Endothelial cell of umbilical vein (primary cell): ENCODE measurements around the gene MYH16. TPM values are rescaled to one million over a fixed set of nuclear protein-coding genes. Genes with fewer than 3 reads are reported as not detected.
"Not testable (repeated sequence)": the region's sequence is repeated elsewhere in the genome, so short reads cannot be mapped to it uniquely, and the experiment has no call there.

Experiments used
- BruUV-seq: library from RNA; stranded (reverse); fragments of 400-500 nt; replicated peaks from 2 replicates; lab custom pipeline; 2021; lab: Mats Ljungman, UMichigan
- CTCF ChIA-PET: fragments of 300-600, 350-600 bp; sonication (Branson Sonifier 250); formaldehyde crosslinking; loops from one replicate; lab custom pipeline; 2021; ENCODE audit warnings: antibody characterized with exemption, inconsistent platforms; lab: Charles Lee
- POLR2A ChIA-PET: fragments of 300-600, 350-600 bp; sonication (Branson Sonifier 250); formaldehyde crosslinking; loops from one replicate; lab custom pipeline; 2021; ENCODE audit warnings: antibody characterized with exemption, inconsistent platforms; lab: Charles Lee
- DNase-seq: peaks from one replicate; pipeline ENCODE4 v3.0.0-alpha.2; 2011; ENCODE audit warnings: low read depth, low spot score
- FAIRE-seq: peaks from 2 replicates; lab custom pipeline; 2011; peaks lifted over from hg19 to GRCh38; lab: Jason Lieb, UNC
- H2AFZ ChIP-seq: 2 replicates; pipeline ENCODE4 v1.6.0; 2012; ENCODE audit warnings: low read depth, low read length, control low read depth, inconsistent platforms
- H3K27ac ChIP-seq: 2 replicates; pipeline ENCODE4 v1.5.1; 2011; ENCODE audit warnings: low read depth, mild to moderate bottlenecking, control low read depth, low read length, moderate library complexity; ENCODE audit not compliant: insufficient read depth
- H3K27me3 ChIP-seq, 2 experiments: 2 replicates each; pipeline versions ENCODE4 v1.6.0 to v1.6.1; 2011; ENCODE audit warnings: low read length in 2 of 2, mixed read lengths in 1 of 2; ENCODE audit not compliant: control insufficient read depth in 2 of 2, insufficient read depth in 2 of 2
- H3K36me3 ChIP-seq, 2 experiments: 2 replicates in 1 of 2; 3 replicates in 1 of 2; pipeline ENCODE4 v1.5.1; 2011; ENCODE audit warnings: low read length in 2 of 2, mild to moderate bottlenecking in 1 of 2, moderate library complexity in 1 of 2; ENCODE audit not compliant: control insufficient read depth in 2 of 2, insufficient read depth in 2 of 2; ENCODE audit errors: extremely low read depth in 1 of 2
- H3K4me1 ChIP-seq: 3 replicates; pipeline ENCODE4 v1.5.1; 2011; ENCODE audit warnings: mild to moderate bottlenecking, low read length; ENCODE audit not compliant: control insufficient read depth, insufficient read depth; ENCODE audit errors: extremely low read depth
- H3K4me2 ChIP-seq: 2 replicates; pipeline ENCODE4 v1.6.1; 2011; ENCODE audit warnings: low read length, control low read depth, mixed read lengths; ENCODE audit not compliant: insufficient read depth
- H3K4me3 ChIP-seq, 3 experiments: fragments of 200-600 bp in 1 of 3; sonication (generic), shearing (Covaris generic) in 1 of 3; replicated peaks in 1 of 3; 2 replicates each; pipeline ENCODE4 v1.5.1; 2011 to 2016; ENCODE audit warnings: control low read depth in 3 of 3, low read length in 3 of 3, mild to moderate bottlenecking in 2 of 3, inconsistent platforms in 1 of 3, low read depth in 1 of 3, moderate library complexity in 1 of 3; ENCODE audit not compliant: insufficient read depth in 1 of 3
- H3K79me2 ChIP-seq: 2 replicates; pipeline ENCODE4 v1.6.0; 2012; ENCODE audit warnings: low read length, inconsistent platforms; ENCODE audit not compliant: control insufficient read depth, insufficient read depth
- H3K9ac ChIP-seq: replicated peaks from 2 replicates; pipeline ENCODE3; 2011; ENCODE audit warnings: low read length, control low read depth; ENCODE audit not compliant: insufficient read depth; ENCODE audit errors: extremely low read depth
- H3K9me1 ChIP-seq: replicated peaks from 3 replicates; pipeline ENCODE4 v1.6.0; 2011; ENCODE audit warnings: mild to moderate bottlenecking, low read length; ENCODE audit not compliant: control insufficient read depth, insufficient read depth; ENCODE audit errors: extremely low read depth
- H3K9me3 ChIP-seq: replicated peaks from 2 replicates; pipeline ENCODE4 v1.5.1; 2012; ENCODE audit warnings: low read length, inconsistent platforms; ENCODE audit not compliant: control insufficient read depth, insufficient read depth
- H4K20me1 ChIP-seq: replicated peaks from 2 replicates; pipeline ENCODE3; 2011; ENCODE audit warnings: mild to moderate bottlenecking, low read length; ENCODE audit not compliant: control insufficient read depth, insufficient read depth; ENCODE audit errors: extremely low read depth
- EZH2 ChIP-seq: IDR thresholded peaks from 2 replicates; pipeline ENCODE4 v1.6.1; 2012; ENCODE audit warnings: borderline replicate concordance, low read depth, mild to moderate bottlenecking, moderate library complexity, low read length, inconsistent platforms; ENCODE audit not compliant: severe bottlenecking
- FOS ChIP-seq: IDR thresholded peaks from 2 replicates; pipeline ENCODE4 v1.6.1; 2011; ENCODE audit warnings: mild to moderate bottlenecking, low read length, moderate library complexity, borderline replicate concordance; ENCODE audit not compliant: insufficient read depth
- JUN ChIP-seq: IDR thresholded peaks from 2 replicates; pipeline ENCODE4 v1.6.1; 2011; ENCODE audit warnings: borderline replicate concordance, low read depth; ENCODE audit not compliant: insufficient read length, insufficient read depth
- MYC ChIP-seq: IDR thresholded peaks from one replicate; pipeline ENCODE4 v1.6.1; 2011; ENCODE audit warnings: mild to moderate bottlenecking, low read depth, low read length
- POLR2A ChIP-seq: IDR thresholded peaks from 2 replicates; pipeline ENCODE4 v1.6.1; 2012; ENCODE audit warnings: low read depth, mild to moderate bottlenecking, control low read depth, low read length
- POLR2AphosphoS5 ChIP-seq: IDR thresholded peaks from 2 replicates; pipeline ENCODE4 v1.6.1; 2012; ENCODE audit warnings: low read depth, mild to moderate bottlenecking, control low read depth, low read length, moderate library complexity; ENCODE audit not compliant: insufficient read depth
- dilution Hi-C: fragments of 300-500 bp; cut with MboI; formaldehyde crosslinking; loops from one replicate; pipeline ENCODE4 v1.15.0; 2019; ENCODE audit warnings: low sequenced_read_pairs; ENCODE audit not compliant: extremely low pct_ligation_motif_present
- intact Hi-C: fragments of 100-400 bp; cut with micrococcal nuclease; formaldehyde crosslinking; loops from one replicate; pipeline ENCODE4 v1.10.0; 2022
- polyA plus RNA-seq, 4 experiments: library from polyadenylated mRNA; depleted of rRNA in 3 of 4; stranded (reverse) in 3 of 4; unstranded in 1 of 4; fragments of >200 nt; gene quantifications; 2 replicates each; pipeline versions ENCODE4 v1.2.1 to v1.2.3, GENCODE V29; 2011 to 2012; ENCODE audit warnings: missing spikeins in 1 of 4
- total RNA-seq: library from RNA; stranded (reverse); gene quantifications from 2 replicates; pipeline ENCODE4 v1.2.3, GENCODE V29; 2021
- TF ChIP-seq, protein P1 (sequence below): IDR thresholded peaks from 2 replicates; pipeline ENCODE4 v1.6.1; 2011; ENCODE audit not compliant: insufficient read depth, insufficient read length

The MYH16 gene
- total and polyA plus RNA-seq, 2 donors (not counting 3 experiments of a cell fraction or from before 2014, with no cell fraction given) = 0.01 to 0.11 TPM

DNA sequence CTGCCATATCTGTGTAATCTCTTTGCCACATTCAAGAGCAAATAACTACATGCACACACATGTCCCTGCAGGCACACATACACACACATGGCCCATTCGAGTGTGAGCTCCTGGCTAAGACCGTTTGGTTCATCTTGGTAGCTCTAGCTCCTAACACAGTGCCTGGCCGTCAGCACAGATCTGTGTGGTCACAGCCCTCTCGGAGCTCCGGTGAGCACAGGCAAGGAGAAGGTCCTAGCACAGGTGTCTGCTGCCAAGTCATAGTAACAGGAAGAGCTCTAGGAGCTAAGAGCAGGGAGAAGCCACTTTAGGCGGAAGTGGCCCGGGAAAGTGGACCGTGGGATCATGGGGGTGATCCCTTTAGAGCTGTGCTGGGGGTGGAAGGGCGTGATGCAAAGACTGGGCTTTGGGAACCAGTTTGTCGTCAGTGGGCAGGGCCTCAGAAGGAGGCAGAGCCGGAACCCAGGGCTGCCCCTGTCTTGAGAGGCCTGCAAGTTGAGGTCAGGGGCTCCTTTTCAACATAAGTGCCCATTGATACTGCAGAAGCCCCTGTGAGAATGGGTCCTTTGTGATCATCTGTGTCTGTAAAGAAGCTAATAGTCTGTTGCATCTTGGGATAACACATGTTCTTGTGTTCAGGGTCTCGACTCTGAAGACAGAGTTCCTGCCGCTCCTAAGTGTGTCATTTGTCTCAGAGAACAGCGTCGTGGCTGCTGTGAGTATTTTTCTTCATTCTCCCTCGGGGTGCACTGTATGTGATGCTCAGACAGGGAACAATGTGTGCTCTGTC lies 85.3 kb downstream of the MYH16 start:
- CTCF ChIA-PET = no interaction called here
- no peak for DNase-seq
- dilution Hi-C loops = no loop called here
- Histone ChIP-seq H3K9ac (no peak overlapping the region), H2AFZ (no peak overlapping the region), H3K36me3 (peaks cover 24 to 33% of the 10 kb centered on the region in 2 experiments), H3K4me2 (no peak overlapping the region), H3K27me3 (no peaks in the 10 kb centered on the region), H3K9me3 (no peaks in the 10 kb centered on the region), H3K9me1 (no peaks in the 10 kb centered on the region), H3K79me2 (no peaks in the 10 kb centered on the region), H3K27ac (no peak overlapping the region), H3K4me3 (no peak overlapping the region), H3K4me1 (no peaks in the 10 kb centered on the region), H4K20me1 (no peaks in the 10 kb centered on the region)
- FAIRE-seq = no peak
- no TSS peak for BruUV-seq
- TF ChIP-seq MYC (no peak), POLR2AphosphoS5 (no peak), JUN (no peak), FOS (no peak), POLR2A (no peak), EZH2 (no peak)
- TF ChIP-seq, protein P1, sequence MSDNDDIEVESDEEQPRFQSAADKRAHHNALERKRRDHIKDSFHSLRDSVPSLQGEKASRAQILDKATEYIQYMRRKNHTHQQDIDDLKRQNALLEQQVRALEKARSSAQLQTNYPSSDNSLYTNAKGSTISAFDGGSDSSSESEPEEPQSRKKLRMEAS = no peak
- POLR2A ChIA-PET = interaction anchor here (0.6 kb wide), 1 partner anchor 19 kb away, joined by 3 read pairs; no protein-coding TSS in a partner anchor
- intact Hi-C loops = no loop called here

DNA sequence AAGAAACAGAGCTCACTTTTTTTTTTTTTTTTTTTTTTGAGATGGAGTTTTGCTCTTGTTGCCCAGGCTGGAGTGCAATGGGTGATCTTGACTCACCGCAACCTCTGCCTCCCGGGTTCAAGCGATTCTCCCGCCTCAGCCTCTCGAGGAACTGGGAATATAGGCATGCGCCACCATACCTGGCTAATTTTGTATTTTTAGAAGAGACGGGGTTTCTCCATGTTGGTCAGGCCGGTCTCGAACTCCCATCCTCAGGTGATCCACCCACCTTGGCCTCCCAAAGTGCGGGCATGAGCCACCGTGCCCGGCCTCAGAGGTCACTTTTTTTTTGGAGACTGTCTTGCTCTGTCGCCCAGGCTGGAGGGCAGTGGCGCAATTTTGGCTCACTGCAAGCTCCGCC lies 85.9 kb downstream of the MYH16 start:
- intact Hi-C loops, BruUV-seq, H3K9me1 ChIP-seq, H2AFZ ChIP-seq, H4K20me1 ChIP-seq, H3K4me3 ChIP-seq, H3K27me3 ChIP-seq, H3K27ac ChIP-seq, dilution Hi-C loops, DNase-seq, H3K9ac ChIP-seq, CTCF ChIA-PET, H3K9me3 ChIP-seq, H3K4me2 ChIP-seq, FAIRE-seq, H3K79me2 ChIP-seq, H3K4me1 ChIP-seq: not testable (repeated sequence)
- POLR2A ChIA-PET = interaction anchor here (0.6 kb wide), 1 partner anchor 18 kb away, joined by 3 read pairs; no protein-coding TSS in a partner anchor
- H3K36me3 ChIP-seq = peaks cover 27 to 34% of the 10 kb centered on the region in 2 experiments
